ENCODE data around the gene EIF2AK2.
"Not testable (repeated sequence)": the region's sequence is repeated elsewhere in the genome, so short reads cannot be mapped to it uniquely, and the experiment has no call there.

Gene EIF2AK2

DNA sequence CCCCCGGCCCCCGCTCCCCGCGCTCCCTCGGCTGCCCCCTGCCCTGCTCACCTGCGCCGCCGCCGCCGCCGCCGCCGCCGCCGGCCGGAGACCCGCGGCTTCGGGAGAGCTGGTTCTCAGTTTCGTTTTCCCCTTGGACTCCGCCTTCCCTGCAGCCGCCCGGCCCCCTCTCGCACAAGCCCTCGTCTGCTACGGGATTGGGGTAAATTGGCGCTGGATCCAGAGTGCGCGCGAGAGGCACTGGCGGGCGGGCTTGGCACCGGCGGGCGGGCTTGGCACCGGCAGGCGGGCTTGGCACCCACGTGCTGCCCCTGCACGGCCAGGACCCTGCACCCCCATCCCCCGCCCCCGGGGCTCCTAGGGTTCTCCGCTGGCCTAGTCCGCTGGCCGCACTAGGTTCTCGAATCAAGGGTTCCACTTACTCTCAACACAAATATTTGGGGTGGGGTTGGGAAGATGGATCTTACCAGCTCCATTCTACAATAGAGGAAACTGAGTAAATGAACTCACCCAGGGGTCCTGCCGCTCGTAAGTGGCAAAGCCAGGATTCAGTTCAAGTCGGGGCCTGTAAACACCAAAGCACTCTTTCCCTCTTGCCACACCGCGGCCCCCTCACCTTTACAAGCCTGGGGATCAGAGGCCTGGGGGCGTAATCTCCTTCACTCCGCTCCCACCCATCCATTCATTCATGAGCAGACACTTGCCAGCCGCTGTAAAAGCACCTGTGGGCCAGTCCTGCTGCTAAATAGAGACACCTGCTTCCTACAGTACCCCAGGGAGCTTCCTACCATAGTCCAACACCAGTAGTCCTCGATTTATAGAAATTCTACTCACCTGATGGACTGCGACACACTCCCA, at the start of gene EIF2AK2:
Gene EIF2AK2 (minus strand): TSS at position 124 of the 858 bp plus-strand sequence. CDS start 9,174 bp downstream, outside the sequence.
- DNase-seq (ENCODE audit: low spot score), result peak; percentile 91

DNA sequence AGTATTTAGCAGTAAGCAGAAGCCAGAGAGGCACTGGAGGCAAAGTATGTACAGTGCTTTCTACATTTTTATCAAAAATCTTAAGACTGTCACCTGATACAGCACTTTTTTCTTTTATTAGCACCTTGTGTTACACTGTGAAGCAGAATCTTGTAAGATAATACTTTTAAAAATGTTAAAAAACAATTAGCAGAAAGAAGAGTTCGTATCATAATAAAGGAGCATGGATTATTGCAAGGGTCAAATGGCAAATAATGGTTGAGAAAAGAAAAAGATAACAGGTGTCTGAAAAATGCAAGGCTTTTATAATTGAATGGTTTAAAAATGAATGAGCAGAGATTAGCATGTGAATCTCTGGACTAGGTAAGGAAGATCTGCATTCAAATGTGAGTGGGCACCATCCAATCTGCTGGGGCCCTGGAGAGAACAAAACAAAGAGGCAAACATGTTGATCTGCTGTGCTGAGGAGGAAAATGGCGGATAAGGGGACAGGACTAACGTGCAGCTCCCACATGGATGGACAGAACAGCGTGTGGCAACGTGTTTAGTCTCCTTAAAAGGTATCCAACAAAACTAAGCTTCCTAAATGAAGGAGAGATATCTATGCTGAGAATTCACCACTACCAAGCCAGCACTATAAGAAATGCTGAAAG, 49.0 kb upstream of the EIF2AK2 start:
- no peak for DNase-seq (ENCODE audit: low spot score)

DNA sequence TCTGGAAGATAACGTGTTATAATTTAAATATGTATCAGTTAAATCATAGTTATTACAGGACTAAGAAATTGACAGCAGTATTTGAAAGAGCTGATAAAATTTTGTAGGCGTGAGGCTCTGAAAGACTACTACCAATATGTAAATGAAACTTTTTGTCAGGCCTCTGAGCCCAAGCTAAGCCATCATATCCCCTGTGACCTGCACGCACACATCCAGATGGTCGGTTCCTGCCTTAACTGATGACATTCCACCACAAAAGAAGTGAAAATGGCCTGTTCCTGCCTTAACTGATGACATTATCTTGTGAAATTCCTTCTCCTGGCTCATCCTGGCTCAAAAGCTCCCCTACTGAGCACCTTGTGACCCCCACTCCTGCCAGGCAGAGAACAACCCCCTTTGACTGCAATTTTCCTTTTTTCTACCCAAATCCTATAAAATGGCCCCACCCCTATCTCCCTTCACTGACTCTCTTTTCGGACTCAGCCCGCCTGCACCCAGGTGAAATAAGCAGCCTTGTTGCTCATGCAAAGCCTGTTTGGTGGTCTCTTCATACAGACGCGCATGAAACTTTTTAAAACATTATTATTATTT, 48.4 kb upstream of the EIF2AK2 start:
- not testable (repeated sequence) for DNase-seq (ENCODE audit: low spot score)

DNA sequence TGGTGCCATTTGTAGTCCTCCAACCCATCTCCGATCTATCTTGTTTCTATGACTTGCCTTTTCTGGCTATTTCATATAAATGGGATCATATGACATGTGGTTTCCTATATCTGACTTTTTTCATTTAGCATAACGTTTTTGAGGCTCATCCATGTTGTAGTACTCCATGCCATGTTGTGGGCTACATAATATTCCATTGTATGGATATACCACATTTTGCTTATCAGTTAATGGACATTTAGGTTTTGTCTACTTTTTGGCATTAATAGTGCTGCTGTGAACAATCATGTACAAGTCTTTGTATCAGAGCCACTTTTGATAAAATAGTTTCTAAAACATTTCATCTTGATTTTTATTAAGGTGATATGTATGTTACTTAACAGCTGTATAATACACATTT, 46.9 kb upstream of the EIF2AK2 start:
- DNase-seq (ENCODE audit: low spot score), result no peak

DNA sequence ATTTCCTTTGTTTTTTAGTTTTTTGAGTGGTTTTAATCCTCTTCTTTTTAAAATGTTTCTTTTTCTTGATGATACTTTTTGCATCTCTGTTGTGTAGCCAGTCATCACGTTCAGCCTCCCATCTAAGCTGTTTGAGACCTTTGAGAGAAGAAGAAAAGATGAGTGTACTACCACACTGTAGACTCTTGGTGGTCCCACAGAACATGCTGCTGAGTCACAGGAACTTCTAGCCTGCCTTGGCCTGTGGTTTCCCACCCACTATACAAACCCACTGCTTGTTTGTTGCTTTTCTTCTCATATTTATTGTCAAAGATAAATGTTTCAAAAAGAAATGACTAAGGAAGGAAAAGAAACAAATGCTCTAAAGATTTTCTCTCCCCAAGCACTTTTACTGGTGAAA, 45.0 kb upstream of the EIF2AK2 start:
- no peak for DNase-seq (ENCODE audit: low spot score)

DNA sequence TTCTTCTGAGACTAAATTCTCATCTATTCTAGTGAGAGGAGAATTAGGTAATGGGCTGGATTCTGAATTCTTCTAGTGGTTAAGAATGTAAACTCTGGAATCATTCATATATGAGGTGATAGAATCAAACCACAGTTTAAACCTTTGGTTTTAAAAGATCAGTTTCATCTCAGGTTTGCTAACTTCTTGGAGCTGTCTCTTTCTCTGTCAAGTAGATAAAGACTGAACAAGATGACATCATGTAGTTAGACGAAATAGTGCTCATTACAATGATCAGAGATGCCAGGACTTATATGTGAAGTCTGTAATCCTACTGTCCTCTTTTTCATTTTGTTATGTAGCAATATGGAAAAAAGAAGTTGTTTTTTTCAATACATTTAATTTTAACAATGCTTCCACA, 44.4 kb upstream of the EIF2AK2 start:
- DNase-seq (ENCODE audit: low spot score), result no peak

DNA sequence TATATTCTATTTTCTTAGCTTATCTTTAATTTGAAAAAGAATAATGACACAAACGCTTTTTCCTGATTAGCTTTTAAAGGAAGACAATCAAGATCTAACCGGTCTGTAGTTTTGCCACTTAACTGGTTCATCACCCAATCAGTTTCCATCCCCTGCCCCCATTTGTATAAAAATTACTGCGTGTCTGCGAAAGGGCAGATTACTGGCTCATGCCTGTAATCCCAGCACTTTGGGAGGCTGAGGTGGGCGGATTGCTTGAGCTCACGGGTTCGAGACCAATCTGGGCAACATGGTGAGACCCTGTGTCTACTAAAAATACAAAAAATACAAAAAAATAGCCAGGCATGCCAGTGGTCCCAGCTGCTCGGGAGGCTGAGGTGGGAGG, 41.9 kb upstream of the EIF2AK2 start:
- no peak for DNase-seq (ENCODE audit: low spot score)

DNA sequence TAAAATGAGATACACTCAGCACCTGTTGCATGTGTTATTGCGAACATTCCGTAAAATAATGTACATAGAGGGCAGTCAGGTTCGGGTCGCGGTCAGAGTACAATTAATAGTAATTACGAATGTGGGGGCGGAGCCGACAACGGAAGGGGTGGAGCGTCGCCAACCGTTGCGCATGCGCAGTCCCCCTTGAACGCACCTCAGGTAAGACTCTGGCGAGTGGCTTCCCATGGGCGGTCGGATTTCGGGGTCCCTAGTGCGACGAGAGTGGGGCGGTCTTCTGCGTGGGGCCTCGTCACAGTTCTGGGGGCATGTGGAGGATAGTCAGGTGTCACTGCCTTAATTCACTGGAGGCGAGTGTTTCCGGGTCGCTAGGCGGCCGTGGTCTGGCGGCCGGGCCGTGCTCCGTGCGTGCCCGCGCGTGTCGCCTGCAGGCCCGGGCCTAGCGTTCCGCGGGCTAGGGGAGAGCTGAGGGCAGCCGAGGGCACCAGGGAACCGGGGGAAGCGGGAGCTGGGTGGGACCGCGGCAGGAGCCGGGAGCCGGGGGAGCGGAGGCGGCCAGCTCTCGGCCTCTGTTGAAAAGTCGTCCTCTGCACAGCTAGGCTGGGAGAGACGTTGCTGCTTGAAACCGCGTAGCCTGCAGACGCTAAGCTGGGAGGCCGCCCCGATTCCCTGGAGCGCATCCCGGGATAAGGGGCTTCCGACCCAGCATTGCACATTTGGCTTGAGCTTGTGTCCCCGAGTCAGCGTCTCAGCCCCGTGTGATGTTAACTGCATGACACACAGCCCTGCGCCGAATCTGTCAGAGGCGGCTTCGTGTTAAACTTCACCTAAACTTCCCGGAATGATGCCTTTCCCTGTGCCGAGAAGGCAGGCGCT, 39.8 kb upstream of the EIF2AK2 start, which contains the start of gene CEBPZOS:
Gene CEBPZOS (plus strand): TSS at position 177 of the 876 bp plus-strand sequence. CDS start 3,209 bp downstream, outside the sequence.
- peak; percentile 92 for DNase-seq (ENCODE audit: low spot score)

DNA sequence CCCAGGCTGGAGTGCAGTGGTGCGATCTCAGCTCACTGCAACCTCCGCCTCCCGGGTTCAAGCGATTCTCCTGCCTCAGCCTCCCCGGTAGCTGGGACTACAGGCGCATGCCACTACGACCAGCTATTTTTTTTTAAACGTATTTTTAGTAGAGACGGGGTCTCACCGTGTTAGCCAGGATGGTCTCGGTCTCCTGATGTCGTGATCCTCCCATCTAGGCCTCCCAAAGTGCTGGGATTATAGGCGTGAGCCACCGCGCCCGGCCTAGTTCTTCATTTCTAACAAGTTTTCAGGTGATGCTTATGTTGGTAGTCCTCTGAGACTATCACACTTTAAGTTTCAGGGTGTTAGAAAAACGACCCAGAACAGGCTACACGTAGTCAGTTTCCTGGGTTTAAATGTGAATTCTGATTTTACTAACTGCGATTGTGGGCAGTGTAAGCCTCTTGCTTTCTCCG, 39.1 kb upstream of the EIF2AK2 start:
- not testable (repeated sequence) for DNase-seq (ENCODE audit: low spot score)

DNA sequence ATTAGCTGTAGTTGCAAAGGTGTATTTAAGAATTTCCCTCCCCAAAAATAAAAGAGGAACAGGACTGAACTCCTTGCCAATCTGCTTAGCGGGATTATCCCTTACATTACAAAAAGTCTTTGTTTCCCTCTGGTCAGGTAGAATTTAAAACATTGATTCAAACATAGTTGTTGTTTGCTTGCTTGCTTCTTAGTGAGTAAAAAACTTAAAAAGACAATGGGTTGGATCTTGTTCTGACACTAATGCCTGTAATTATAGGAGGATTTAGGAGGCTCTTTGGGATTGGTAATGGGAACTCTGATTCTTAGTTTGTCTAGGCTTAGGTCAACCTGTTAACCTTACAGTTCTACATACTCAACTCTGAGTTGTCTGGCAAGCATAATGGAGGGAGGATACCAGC, 35.8 kb upstream of the EIF2AK2 start:
- no peak for DNase-seq (ENCODE audit: low spot score)

DNA sequence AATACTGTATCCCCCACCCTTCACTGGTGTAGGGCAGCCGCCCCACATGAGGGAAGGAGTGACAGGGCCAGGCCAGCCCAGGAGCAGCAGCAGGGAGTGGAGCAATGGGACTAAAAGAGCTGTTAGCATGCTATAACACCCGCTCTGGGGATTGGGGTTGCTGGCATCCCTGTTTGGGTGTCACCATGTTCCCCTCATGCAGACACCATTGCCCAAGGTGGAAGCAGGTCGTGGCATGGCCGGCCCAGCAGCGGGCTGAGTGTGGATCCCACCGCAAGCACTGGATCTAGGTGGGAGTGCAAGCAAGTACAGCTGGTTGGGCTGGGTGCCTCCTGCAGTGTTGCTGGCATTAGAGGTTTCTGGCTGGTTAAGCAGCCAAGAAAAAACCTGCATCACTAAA, 35.0 kb upstream of the EIF2AK2 start:
- DNase-seq (ENCODE audit: low spot score), result no peak

DNA sequence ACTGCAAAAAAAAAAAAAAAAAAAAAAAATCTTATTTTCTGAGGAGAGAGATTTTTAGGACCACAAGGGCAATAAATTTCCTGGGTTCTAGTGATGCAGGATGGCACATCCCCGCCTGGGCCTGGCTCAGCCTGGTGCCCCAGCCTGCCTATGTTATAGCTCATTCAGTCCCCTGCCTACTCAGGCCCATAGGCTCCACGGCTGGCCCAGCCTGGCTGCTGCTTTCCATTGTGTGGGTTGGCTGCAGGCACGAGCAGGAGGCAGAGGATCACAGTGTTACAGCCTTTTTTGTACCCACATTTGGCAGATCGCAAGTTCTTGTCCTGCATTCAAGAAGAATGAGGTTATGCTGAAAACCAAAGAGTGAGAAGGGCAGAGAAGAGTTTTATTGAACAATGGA, 34.5 kb upstream of the EIF2AK2 start:
- DNase-seq (ENCODE audit: low spot score), result no peak

DNA sequence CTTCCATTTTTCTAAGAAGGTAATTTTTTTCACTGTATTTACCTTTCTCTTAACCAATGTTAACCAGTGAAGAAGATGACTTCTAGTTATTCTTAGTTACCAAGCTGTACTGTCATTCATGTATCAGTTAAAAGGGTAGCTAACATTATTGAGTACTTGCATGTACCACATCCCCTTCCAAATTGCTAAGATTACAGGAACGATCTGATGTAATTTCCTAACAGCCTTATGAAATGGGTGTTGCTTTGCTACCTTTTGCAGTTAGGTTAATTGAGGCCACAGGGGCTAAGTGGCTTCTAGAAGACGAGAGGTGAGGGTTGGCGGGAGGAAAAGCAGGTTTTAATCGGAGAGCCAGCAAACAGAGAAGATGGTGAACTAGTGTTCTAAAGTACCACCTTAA, 33.5 kb upstream of the EIF2AK2 start:
- DNase-seq (ENCODE audit: low spot score), result no peak

DNA sequence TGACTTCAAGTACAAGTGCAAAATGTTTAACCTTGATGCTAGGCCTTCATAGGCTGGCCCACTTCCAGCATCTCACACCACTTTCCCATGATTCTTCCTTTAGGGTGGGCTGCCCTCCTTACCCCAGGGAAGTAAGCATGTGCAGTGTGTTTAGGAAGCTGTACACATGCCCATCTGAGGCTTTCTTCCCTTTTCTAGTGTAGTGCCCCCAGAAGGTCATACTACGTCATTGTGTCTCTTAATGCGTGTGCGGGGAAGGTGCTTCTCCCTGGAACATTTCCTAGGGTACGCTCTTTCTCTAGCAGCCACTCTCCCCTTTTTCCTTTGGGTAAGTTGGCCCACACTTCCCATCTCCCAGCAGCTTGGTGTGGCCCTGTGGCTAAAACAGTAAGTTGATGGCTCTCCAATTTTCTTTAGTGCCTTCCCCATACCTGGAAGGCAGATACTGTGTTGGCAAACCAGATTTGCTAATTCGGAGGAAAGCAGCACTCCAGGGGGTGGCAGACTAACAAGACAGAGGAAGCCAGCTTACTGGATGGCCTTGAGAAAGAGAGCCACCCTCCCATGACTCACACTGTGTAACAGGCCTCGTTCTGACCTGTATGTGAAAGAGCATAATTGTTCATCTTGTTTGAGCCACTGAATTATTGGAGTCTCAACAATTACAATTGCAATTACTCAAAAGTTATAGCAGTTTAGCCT, 32.8 kb upstream of the EIF2AK2 start:
- no peak for DNase-seq (ENCODE audit: low spot score)

DNA sequence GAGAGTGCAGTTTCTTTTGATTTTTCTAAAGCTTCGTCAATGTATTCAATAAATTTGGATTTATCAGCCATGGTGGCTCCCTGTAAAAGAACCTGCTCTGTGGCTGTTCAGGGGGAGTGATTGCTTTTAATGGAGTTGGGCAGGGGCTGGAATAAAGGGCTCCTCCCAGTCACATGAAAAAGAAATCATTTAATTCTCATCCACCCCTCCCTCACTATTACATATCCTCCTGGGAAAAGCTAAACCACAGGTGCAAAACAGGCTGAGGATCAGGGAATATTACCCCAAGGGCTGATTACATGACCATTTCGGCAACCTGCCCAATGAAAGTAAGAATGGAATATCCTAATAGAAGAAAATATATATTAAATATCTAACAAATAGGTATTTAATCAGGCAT, 31.8 kb upstream of the EIF2AK2 start, which contains the start of gene SULT6B1:
Gene SULT6B1 (minus strand): TSS at position 101 of the 400 bp plus-strand sequence. CDS start 30 bp downstream, at position 71.
- DNase-seq (ENCODE audit: low spot score), result no peak

DNA sequence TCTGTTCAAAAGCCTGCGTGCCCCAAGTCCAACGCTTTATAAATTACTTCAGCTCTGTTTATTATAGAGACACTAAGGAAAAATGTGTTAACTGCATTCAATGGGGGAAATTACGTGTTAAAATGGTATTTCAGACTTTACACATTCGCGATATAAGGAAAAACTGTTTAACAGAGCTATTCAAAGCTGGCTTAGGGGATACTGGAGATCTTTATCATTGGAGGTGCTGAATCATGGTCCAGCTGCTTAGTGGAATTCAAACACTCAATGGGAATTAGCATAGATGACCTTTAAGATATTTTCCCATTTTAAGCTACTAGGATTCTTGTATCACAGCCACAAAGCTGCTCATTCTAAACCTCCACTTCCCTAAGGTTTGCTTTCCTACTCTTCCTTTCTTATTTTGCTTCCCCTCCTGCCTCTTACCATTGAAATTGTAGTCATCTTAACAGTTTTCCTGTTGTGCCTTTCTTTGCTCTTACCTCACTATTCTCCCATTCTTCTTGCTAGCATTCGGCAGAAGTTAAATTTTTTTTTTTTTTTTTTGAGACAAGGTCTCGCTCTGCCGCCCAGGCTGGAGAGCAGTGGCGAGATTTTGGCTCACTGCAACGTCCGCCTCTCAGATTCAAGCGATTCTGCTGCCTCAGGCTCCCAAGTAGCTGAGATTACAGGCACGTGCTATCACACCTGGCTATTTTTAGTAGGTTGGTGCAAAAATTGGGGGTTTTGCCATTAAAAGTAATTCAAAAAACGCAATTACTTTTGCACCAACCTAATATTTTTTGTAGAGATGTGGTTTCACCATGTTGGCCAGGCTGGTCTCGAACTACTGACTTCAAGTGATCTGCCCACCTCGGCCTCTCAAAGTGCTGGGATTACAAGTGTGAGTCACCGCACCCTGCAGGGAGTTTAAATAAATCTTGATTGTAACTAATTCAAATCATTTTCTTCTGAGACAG, 25.2 kb upstream of the EIF2AK2 start:
- no peak for DNase-seq (ENCODE audit: low spot score)

DNA sequence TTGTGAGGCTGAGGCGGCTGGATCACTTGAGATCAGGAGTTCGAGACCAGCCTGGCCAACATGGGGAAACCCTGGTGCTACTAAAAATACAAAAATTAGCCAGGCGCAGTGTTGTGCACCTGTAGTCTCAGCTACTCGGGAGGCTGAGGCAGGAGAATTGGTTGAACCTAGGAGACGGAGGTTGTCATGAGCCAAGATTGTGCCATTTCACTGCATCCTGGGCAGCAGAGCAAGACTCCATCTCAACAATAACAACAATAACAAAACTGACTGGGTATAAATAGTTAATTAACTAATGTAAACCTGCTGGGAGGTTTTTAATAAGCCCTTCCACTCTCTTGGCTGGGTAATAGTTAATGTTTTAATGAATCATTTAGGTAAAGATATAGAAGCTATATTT, 23.9 kb upstream of the EIF2AK2 start:
- no peak for DNase-seq (ENCODE audit: low spot score)

DNA sequence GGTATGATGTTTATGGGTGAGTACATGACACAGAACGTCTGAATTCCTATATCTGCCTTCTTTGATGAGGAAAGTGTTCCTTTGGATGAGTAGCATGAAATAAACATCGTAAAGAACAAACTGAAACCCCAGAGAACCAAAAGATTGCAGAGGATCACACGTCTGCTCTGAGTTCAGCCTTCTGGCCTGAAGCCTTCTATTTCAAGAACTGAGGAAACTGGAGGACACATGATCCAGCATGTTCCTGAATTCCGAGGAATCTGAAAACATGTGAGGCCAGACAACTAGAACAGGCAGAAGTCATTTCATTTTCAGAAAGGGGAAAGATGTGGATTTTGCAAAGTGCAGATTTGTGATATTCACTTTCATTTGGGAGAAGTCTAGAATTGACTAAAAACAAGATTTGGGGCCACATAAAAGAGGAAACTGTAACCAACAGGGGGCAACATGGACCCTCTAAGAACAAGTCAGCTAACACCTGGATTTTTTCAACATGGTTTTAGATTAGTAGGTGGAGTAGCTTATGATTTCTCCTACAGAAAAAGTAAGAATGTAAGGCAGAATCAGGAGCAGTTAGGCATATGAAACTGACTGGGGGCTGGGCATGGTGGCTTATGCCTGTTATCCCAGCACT, 23.3 kb upstream of the EIF2AK2 start:
- no peak for DNase-seq (ENCODE audit: low spot score)

DNA sequence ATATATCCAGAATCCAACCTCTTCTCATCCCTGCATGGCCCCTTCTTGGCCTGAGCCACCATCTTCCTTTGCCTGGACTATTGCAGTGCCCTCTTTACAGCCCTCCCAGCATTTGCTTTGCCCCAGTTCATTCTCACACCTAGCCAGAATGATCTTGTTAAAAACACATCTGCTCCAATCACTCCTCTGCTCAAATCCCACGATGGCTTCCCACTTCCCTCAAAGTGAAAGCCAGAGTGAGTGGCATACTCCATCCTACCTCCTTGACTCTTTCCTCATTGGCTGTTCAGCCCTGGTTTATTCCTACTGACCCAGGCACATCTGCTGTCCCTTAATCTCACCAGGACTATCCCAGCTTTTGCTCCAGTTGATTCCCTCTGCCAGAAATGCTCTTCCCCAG, 17.0 kb upstream of the EIF2AK2 start:
- DNase-seq (ENCODE audit: low spot score), result no peak

DNA sequence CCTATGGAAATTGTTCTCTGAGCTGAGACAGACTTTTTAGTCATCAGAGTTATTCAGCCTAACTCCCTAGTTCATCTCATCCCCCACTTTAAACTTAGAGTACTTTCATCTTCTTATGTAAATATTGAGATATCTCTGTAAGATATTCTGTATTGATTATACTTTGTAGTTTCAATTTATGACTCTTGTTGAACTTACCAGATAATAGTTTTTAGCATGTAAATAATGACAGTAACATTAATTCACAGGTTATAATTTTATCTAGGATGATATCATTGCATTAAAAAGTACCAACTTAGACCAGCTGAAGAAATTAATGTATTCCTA, 14.8 kb upstream of the EIF2AK2 start:
- no peak for DNase-seq (ENCODE audit: low spot score)

Data from left forelimb (tissue), 1 donor.